Measurements from ENCODE around the gene ZP1.

ZP1 gene

DNA sequence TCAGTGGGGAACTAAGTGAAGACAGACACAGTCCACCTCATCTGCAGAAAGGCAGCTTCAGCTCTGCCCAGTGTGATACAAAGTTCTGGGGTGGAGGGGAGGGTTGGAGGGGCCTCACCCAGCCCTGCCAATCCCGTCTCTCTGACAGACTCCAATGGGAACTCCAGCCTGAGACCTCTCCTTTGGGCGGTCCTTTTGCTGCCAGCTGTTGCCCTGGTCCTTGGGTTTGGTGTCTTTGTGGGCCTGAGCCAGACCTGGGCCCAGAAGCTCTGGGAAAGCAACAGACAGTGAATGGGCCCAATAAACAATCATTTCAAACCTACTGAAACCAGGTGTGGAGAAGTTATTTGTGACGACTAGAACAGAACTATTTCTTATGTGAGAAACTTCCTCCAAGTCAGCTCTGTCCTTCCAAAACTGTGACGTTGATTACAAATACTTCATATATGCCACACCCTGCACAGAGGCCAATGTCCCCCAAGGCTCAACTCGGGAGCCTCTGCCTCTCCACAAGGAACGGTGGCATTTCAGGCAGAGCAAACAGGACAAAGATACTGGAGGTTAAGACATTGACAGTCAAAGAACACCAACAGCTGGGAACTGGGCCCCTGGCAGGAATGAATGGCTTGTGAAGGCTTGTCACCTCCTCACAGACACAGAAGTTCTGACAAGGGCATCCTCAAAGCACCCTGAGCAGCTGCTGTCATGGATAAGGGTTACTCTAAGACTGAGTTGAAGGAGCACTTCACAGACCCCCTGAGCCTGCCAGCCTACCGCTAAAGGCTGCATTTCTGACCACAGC, 8.2 kb downstream of the ZP1 start:
- no peak for DNase-seq (ENCODE audit: low read depth in 4 of 4, low spot score in 1 of 4)

DNA sequence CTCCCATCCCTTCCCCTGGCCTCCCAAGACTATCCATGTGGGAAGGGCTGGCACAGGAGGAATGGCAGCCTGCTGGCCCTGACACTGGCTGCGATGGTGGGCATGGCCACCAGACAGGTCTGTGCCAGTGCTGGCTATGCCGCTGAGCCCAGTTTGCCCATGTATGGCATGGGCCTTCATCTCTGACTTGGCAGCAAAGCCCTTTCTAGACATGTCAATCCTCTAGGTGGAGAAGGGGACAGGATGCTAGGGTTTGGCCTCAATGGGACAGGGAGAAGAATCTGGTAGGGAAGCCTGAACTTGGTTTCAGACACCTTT, 8.8 kb downstream of the ZP1 start:
- DNase-seq (ENCODE audit: low read depth in 4 of 4, low spot score in 1 of 4), result no peak

DNA sequence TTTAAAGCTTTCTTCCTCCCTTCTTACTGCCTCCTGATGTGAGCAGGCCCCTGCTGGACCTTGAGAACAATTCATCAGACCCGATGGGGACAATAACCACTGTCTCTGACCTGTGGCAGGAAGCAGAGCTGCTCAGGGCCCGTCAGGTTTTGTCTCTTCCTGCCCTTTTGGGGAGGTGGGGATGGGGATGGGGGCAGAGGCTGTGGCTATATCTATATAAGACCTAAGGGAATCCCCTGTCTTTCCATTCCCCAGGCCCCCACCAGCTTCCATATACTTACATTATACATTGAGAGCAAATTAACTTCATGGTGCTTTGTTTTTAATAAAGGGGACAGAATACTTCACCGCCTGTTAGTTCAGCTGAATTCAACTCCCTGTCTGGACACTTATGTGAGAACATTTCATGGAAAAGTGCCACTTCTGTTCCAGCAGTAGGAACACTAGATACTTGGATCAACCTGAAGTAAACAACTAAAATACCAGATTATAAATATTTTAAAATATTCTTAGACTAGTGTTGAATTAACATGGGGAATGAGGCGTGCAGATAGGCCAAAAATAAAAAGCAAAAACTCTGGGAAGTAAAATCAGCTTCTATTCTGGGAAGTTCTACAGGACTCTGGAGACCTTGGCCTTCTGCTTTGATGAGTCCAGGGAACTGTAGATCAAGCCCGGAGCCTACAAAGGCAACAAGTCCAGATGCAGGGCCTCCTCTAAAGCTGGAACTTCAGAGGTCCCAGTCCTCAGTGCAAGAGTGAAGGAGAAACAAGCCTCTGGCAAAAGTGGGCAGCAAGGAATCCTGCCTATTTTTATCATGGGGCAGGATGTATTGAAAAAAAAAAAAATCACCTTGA, 11.1 kb downstream of the ZP1 start:
- no peak for DNase-seq (ENCODE audit: low read depth in 4 of 4, low spot score in 1 of 4)

DNA sequence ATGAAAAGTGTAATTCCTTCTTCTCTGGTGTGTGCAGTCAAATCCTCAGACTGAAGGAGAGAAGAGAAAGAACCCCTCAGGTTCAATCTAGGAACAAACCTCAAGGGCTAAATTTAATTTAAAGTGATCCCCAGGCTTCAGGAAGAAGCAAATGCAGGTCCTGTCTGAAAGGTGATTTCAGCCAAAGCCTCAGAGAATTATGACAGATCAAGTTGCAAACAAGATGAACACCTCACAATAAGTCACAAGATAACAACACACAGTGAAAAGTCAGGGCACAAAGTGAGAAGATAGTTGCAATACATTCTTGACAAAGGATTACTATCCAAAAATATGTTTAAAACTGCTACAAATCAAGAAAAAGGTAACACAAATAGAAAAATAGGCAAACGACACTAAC, 11.8 kb downstream of the ZP1 start:
- no peak for DNase-seq (ENCODE audit: low read depth in 4 of 4, low spot score in 1 of 4)

DNA sequence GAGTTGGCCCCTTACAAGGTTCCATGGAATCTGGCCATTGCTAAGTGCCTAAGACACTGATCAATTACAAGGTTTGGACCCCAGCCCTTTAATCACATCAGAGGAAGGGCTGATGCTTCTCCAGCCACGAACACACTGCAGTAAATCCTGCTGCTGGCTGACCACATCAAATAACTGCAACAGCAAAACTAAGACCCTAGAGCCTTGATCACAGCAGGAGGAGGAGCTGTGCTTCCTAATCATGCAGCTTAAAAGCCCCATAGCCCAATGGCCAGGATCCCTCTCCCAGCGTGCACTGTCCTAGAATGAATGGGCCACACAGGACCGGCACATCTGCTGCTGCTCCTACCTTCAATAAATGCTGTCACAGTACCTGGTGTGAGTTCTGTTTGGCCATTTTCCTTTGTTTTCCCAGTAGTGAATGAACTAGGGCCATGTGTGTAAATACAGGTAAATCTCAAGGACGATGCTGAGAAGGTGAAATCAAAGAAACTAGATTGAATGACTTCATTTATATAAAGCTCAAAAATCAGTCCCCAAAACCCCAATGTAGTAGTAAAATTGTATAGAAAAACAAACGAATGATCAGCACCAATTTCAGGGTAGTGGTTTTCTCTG, 12.7 kb downstream of the ZP1 start:
- no peak for DNase-seq (ENCODE audit: low read depth in 4 of 4, low spot score in 1 of 4)

DNA sequence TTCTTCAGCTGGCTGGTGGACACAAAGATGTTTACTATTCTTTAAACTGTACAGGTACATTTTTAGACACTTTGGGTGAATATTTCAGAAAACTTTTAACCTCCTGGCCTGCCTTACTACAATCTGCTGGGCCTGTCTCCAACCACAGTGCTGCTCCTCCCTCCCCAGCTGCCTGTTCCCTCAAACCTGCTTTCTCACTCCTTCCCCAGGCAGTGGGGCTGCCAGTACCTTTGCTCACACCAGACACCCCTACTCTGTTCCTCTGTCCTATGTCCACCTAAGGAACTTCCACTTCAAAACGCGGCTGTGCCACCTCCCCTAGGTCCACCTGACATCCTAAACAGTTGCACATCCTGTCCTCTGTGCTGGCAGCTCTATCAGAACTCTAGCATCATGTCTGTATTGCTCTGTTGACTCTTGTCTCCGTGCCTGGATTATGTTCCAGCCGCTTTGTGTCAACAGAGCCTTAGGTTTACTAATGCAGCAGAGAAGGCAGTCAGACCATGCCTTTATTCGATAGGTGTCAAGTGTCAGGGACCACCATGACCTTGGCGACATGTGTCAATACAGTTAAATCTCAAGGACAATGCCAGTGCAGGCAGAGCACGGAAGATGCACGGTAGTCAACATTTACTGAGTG, 13.4 kb downstream of the ZP1 start:
- no peak for DNase-seq (ENCODE audit: low read depth in 4 of 4, low spot score in 1 of 4)

DNA sequence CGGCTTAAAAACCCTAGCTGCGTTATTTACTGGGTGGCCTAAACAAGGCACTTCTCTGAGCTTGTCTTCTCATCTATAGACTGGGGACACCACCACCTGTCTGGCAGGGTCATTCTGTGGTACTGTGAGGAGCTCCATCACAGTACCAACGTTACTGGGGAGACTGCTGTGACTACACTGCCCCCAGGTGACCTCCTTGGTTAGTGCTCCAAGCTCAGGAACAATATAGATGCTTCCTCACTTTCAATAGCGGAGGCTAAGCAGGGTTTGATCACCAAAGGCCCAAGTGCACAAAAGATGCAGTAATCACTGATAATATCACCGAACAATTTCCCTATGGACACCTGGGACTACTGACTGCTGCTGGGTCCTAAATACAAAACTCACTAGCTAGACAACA, 20.2 kb downstream of the ZP1 start:
- no peak for DNase-seq (ENCODE audit: low read depth in 4 of 4, low spot score in 1 of 4)

DNA sequence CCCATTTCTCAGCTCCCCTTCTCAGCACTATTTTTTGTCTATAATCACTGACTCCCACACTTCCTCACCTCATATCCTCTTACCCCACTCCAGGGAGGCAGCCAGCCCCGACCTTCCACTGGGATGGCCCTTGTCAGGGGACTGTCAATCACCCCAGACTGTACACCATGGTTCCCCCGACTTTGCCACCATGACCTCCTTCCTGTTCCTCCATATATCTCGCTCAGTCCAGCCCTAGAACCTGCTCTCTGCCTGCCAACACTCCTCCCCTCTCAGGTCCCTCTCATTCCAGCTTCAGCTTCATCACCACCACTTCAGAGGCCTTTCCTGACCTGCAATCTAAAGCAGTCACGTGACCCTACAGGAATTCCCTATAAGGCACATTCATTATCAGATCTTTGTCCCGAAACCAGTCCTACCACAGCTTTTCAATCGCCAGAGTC, 22.5 kb downstream of the ZP1 start:
- DNase-seq (ENCODE audit: low read depth in 4 of 4, low spot score in 1 of 4), result no peak

DNA sequence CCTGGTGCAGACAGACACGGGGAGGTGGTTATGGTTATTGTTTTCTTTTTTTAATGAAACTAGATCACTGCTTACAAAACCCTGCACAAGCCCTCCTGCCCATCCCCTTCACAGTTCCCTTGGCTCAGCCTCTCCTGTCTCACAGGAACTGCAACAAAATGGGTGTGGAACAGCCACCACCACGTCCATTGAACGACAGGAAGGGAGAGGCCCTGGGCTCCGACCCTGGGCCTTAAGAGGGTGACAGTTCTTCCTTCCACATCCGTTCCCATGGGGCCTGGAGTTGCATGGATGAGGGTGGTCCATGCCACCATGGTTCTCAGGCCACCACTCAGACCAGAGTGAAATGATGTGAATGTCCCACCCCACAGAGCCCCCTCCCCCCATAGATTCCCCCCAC, 23.4 kb downstream of the ZP1 start:
- no peak for DNase-seq (ENCODE audit: low read depth in 4 of 4, low spot score in 1 of 4)

DNA sequence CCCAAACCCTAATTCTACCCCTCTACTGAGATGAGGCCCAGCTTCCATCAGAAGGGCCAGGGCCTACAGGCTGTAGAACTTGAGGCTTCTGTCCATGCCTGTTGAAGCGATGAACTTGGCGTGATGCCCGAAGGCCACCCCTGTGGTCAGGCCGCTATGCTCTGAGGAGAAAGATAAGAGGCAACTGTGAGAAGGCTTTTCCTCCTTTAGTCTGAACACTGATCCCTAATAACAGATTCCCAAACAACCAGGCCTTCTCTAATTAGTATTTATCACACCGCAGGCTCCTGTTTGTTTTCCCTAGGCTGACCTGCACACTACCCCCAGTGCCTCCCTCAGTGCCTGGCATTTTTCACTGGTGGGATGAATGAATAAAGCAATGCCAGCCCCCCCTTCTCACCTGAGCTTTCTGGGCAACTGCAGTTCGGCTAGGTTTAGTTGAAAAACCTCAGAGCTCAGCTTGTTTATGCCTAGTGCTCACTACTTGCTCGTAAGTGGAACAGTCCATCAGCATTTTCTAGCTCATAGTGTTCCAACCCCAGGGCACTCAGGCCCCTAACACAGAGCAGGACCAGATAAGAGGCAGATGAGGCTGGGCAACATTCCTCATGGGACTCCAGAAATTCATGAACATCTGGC, 23.9 kb downstream of the ZP1 start:
- DNase-seq (ENCODE audit: low read depth in 4 of 4, low spot score in 1 of 4), result no peak

DNA sequence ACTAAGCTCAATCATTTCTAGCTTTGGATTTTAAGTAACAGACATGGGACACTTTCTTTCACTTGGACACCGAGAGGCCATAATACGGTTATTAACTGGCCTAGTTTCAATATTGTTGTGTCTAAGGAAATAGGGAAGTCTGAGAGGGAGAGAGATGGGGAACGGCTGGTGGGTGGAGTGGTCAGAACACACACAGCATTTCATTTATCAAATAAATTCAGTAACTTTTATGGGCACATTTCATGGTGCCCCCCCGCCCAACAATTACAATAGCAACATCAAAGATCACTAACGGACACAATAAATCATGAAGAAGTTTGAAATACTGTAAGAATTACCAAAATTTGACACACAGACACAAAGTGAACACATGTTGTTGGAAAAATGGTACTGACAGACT, 28.3 kb downstream of the ZP1 start:
- no peak for DNase-seq (ENCODE audit: low read depth in 4 of 4, low spot score in 1 of 4)

DNA sequence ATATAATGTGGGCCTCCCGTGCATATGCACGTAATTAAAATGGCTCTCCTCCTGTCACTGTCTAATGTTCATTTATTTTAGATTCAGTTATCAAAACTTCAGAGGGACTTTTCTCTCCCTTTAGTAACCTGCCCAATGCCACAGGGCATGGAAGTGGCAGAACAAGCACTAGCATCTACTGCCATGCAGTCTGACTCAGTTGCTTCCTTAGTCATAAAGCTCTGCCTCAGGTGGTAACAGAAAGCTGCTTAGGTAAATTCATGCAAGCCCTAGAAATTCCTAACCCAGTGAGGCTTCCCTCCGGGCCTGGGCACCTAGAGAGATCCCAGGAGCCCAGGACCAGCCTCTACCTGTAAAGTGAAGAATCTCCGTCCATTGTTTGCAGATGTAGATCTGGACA, 30.2 kb downstream of the ZP1 start:
- no peak for DNase-seq (ENCODE audit: low read depth in 4 of 4, low spot score in 1 of 4)

DNA sequence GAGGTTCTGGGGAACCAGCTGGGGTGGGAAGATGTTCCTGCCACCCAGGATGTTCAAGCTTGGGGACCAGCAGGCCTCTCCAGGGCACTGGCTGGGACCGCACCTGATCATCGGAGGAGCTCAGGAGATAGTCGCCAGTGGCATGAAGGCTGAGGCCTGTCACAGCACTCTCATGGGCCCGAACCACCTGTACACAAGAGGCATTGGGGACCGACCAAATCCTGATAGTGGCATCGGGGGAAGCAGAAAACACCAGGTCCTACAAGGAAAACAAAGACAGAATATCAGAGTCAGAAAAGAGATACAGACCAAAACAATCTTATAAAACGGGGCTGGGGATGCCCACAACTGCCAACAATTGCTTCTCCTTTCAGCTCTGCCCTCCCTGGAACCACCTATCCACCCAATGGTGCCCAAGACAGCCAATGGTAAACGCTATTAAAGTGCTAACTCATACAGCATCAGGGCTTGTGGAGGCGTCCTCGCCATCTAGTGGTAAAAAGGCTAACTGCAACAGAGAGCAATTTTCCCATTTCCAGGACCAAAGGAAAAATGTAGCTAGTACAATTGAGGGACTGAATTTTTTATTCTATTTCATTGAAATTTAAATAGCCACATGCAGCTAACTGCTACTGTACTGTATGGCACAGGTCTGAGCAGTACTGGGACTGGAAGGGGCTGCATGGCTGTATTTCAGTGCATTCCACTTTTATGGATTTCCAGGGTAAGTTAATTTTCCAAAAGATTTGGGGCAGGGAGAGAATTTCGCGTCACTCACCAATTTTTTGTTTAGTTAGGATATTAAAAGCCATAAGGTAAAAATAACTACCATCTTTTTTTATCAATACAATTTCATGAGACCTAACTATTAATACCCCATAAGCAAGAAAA, 31.9 kb downstream of the ZP1 start:
- no peak for DNase-seq (ENCODE audit: low read depth in 4 of 4, low spot score in 1 of 4)

DNA sequence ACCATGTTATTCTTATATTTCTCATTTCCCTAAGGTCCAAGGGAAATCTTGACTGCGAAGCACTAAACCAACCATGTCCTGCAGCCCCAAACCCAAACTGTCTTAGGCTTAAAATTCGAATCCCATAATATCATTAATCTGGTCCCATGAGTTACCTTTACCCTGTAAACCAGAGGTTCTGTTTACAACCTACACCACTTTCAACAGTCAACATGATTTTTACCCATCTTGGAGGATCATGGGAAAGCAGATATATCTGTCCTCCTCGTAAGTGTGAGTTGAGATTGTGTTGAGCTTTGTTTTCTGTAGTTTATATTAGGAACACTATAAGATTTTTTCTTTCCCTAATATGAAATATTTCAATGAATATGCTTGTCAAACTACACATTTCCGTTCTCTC, 32.6 kb downstream of the ZP1 start:
- DNase-seq (ENCODE audit: low read depth in 4 of 4, low spot score in 1 of 4), result no peak

DNA sequence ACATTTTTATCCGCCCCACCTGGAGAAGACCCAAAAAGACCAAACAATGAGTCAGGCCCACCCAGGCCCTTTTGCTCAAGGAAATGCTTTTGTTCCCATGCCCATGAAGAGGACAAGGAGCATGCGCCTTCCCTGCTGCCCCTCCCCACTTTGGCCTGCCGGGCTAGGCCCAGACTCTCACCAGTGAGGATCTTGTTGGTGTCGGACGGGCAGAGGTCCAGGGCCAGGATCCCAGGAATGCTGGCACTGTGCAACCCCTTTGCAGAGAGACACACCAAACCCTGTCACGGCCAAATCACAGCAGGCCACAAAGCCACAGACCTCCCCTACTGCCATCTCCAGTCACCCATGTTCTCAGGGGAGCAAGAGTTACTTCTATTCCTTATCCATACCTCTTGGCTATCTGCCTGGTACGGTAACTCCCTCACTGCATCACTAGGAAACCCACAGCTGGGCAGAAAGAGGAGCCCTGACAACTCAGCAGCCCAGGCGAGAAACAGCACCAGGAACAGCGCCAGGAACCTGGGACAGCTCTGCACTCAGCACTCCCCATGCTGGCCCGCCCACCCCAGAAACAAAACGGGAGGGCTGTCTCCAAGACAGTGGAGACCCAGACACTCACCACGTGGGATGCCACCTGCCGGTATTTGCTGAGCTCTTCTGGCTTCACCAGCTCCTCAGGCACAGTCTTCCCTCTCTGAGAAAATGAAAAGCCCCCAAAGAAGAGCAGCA, 33.5 kb downstream of the ZP1 start:
- no peak for DNase-seq (ENCODE audit: low read depth in 4 of 4, low spot score in 1 of 4)

DNA sequence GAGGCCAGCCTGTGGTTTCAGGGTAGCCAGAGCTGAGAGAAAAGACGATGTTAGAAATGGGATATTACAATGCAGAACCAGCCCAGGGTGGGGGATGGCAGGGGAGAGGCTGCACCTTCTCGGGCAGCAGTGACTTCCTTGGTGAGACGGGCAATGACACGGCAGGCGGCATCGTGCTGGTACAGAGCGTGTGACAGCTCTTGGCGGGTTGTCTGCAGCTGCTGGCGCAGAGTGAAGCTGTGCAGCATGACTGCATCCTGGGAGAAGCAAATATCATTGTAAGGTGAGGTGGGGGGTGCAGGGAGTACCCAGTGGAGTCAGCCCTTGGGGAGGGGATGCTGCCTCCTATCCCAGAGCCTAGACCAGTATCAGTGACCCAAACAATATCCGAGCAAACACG, 35.3 kb downstream of the ZP1 start:
- no peak for DNase-seq (ENCODE audit: low read depth in 4 of 4, low spot score in 1 of 4)

DNA sequence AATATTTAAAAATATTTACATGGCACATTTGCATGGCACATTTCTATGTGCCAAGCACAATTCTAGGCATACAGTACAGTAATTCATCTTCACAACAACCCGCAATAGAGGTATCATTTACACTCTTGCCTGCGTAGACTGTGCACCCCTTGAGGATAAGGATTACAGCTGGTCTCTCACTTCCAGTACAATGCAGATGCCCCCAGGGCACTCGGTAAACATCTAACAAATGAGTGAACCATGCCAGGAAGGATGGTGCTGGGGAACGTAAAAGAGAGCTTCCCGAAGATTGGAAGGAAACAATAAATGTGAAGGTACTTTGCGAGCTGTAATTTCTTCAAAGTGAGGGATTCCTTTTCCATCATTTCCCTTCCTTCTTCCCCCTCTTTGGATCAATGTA, 37.7 kb downstream of the ZP1 start:
- DNase-seq (ENCODE audit: low read depth in 4 of 4, low spot score in 1 of 4), result no peak

DNA sequence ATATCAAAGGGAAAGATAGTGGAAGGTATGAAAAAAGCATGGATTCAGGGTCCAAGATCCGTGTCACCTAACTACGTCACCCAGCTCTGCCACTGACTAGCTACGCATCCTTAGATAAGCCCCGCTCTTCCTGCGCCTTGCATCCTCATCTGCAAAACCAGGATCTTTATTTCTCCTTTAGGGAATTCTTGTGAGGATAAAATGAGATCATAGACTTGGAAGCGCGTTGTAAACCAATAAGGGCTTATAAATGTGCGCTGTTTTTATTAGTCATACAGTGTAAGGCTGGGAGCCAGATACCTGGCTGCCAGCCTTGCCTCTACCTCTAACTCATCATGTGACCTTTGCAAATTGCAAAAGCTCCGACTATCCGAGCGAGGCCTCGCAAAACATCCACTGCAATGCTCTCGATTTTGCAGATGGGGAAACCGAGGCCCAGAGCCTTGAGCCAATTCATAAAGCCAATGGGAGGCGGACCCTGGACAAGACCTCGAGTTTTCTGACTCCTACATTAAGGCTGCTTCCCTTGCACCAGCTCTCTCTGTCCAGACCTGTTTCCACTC, 38.3 kb downstream of the ZP1 start:
- DNase-seq (ENCODE audit: low read depth in 4 of 4, low spot score in 1 of 4), result no peak
